H9 (cell line): ENCODE results near the gene PROCA1. TPM values are rescaled to one million over a fixed set of nuclear protein-coding genes. Genes with fewer than 3 reads are reported as not detected.

Experiments used
- DNase-seq: peaks from one replicate; pipeline ENCODE4 v3.0.0-alpha.2; 2017
- H2AFZ ChIP-seq: one replicate; pipeline ENCODE4 v1.6.1; 2013; ENCODE audit warnings: mild to moderate bottlenecking, low read length, control low read depth, moderate library complexity
- H2AK5ac ChIP-seq: 2 replicates; pipeline ENCODE4 v1.6.1; 2013; ENCODE audit warnings: low read length, control low read depth, mixed read lengths; ENCODE audit not compliant: insufficient read length
- H2BK120ac ChIP-seq: one replicate; pipeline ENCODE4 v1.6.1; 2013; ENCODE audit warnings: low read depth, mild to moderate bottlenecking, low read length, control low read depth, inconsistent platforms; ENCODE audit not compliant: poor library complexity, severe bottlenecking
- H2BK12ac ChIP-seq: 2 replicates; pipeline ENCODE4 v1.6.1; 2013; ENCODE audit warnings: low read length, control low read depth, mixed read lengths, low read depth; ENCODE audit not compliant: insufficient read length
- H2BK15ac ChIP-seq: 2 replicates; pipeline ENCODE4 v1.6.1; 2013; ENCODE audit warnings: low read depth, low read length, control low read depth
- H2BK20ac ChIP-seq: one replicate; pipeline ENCODE4 v1.6.1; 2013; ENCODE audit warnings: low read depth, mild to moderate bottlenecking, low read length, control low read depth, inconsistent platforms; ENCODE audit not compliant: poor library complexity, severe bottlenecking
- H2BK5ac ChIP-seq: 2 replicates; pipeline ENCODE4 v1.6.1; 2013; ENCODE audit warnings: low read length, control low read depth, mixed read lengths; ENCODE audit not compliant: insufficient read length
- H3K14ac ChIP-seq: 2 replicates; pipeline ENCODE4 v1.6.1; 2013; ENCODE audit warnings: low read length, control low read depth; ENCODE audit not compliant: insufficient read depth
- H3K18ac ChIP-seq: 2 replicates; pipeline ENCODE4 v1.6.1; 2013; ENCODE audit warnings: low read depth, mild to moderate bottlenecking, mixed read lengths, low read length, control low read depth; ENCODE audit not compliant: insufficient read length
- H3K23ac ChIP-seq: 2 replicates; pipeline ENCODE4 v1.6.1; 2013; ENCODE audit warnings: low read length, control low read depth, mixed read lengths, low read depth; ENCODE audit not compliant: insufficient read length
- H3K23me2 ChIP-seq: 2 replicates; pipeline ENCODE4 v1.6.1; 2013; ENCODE audit warnings: low read depth, mild to moderate bottlenecking, mixed read lengths, low read length, control low read depth; ENCODE audit not compliant: insufficient read length, poor library complexity, severe bottlenecking
- H3K27ac ChIP-seq: 2 replicates; pipeline ENCODE4 v1.5.1; 2013; ENCODE audit warnings: low read length, control low read depth, mixed read lengths, low read depth; ENCODE audit not compliant: insufficient read length
- H3K27me3 ChIP-seq: 2 replicates; pipeline ENCODE4 v1.6.1; 2013; ENCODE audit warnings: low read length, control low read depth, inconsistent platforms; ENCODE audit not compliant: insufficient read depth
- H3K4ac ChIP-seq: 2 replicates; pipeline ENCODE4 v1.6.1; 2013; ENCODE audit warnings: low read depth, mild to moderate bottlenecking, control low read depth, inconsistent platforms, low read length, moderate library complexity
- H3K4me1 ChIP-seq: 2 replicates; pipeline ENCODE4 v1.6.1; 2013; ENCODE audit warnings: low read length, control low read depth, inconsistent platforms; ENCODE audit not compliant: insufficient read depth
- H3K4me2 ChIP-seq: 2 replicates; pipeline ENCODE4 v1.6.1; 2013; ENCODE audit warnings: low read length, control low read depth, mixed read lengths; ENCODE audit not compliant: insufficient read length, insufficient read depth
- H3K56ac ChIP-seq: 2 replicates; pipeline ENCODE4 v1.6.1; 2013; ENCODE audit warnings: low read depth, mild to moderate bottlenecking, mixed read lengths, low read length, control low read depth; ENCODE audit not compliant: insufficient read length
- H3K79me1 ChIP-seq: 2 replicates; pipeline ENCODE4 v1.6.1; 2013; ENCODE audit warnings: low read depth, mild to moderate bottlenecking, moderate library complexity, low read length, control low read depth, inconsistent platforms; ENCODE audit not compliant: insufficient read depth, poor library complexity, severe bottlenecking
- H3K79me2 ChIP-seq: 2 replicates; pipeline ENCODE4 v1.6.1; 2013; ENCODE audit warnings: low read length, control low read depth, inconsistent platforms; ENCODE audit not compliant: insufficient read depth
- H3K9ac ChIP-seq: 2 replicates; pipeline ENCODE4 v1.6.1; 2013; ENCODE audit warnings: low read length, control low read depth, mixed read lengths; ENCODE audit not compliant: insufficient read length; ENCODE audit errors: extremely low read depth
- H3K9me3 ChIP-seq: one replicate; pipeline ENCODE4 v1.6.1; 2013; ENCODE audit warnings: low read depth, low read length, inconsistent platforms; ENCODE audit not compliant: control insufficient read depth
- H3T11ph ChIP-seq: one replicate; pipeline ENCODE4 v1.6.1; 2013; ENCODE audit warnings: mild to moderate bottlenecking, low read length, control low read depth, inconsistent platforms
- H4K20me1 ChIP-seq: one replicate; pipeline ENCODE4 v1.6.1; 2013; ENCODE audit not compliant: control insufficient read depth, insufficient read length, insufficient read depth
- H4K5ac ChIP-seq: 2 replicates; pipeline ENCODE4 v1.6.1; 2013; ENCODE audit warnings: low read depth, mild to moderate bottlenecking, mixed read lengths, low read length, control low read depth; ENCODE audit not compliant: insufficient read length
- H4K8ac ChIP-seq: replicated peaks from 2 replicates; pipeline ENCODE4 v1.6.1; 2013; ENCODE audit warnings: low read length, control low read depth, mixed read lengths, low read depth; ENCODE audit not compliant: insufficient read length
- H4K91ac ChIP-seq: 2 replicates; pipeline ENCODE4 v1.6.1; 2013; ENCODE audit warnings: low read depth, mild to moderate bottlenecking, moderate library complexity, mixed read lengths, low read length, control low read depth; ENCODE audit not compliant: insufficient read length
- H3K27ac Mint-ChIP-seq, 3 experiments: 2 replicates in 2 of 3; 3 replicates in 1 of 3; pipeline ENCODE4 v1.8.0; 2020 to 2021; ENCODE audit warnings: mixed read lengths in 3 of 3, mild to moderate bottlenecking in 1 of 3, moderate library complexity in 1 of 3
- H3K27me3 Mint-ChIP-seq: 2 replicates; pipeline ENCODE4 v1.8.0; 2021; ENCODE audit warnings: low read depth, mild to moderate bottlenecking, moderate library complexity, mixed read lengths
- H3K36me3 Mint-ChIP-seq, 3 experiments: 2 replicates in 2 of 3; 3 replicates in 1 of 3; pipeline ENCODE4 v1.8.0; 2020 to 2021; ENCODE audit warnings: low read depth in 3 of 3, mixed read lengths in 3 of 3; ENCODE audit not compliant: insufficient read depth in 1 of 3
- H3K4me1 Mint-ChIP-seq, 2 experiments: 2 replicates each; pipeline ENCODE4 v1.8.0; 2020; ENCODE audit warnings: mixed read lengths in 2 of 2
- H3K4me3 Mint-ChIP-seq, 2 experiments: 2 replicates in 1 of 2; 3 replicates in 1 of 2; pipeline ENCODE4 v1.8.0; 2020 to 2021; ENCODE audit warnings: mild to moderate bottlenecking in 2 of 2, mixed read lengths in 2 of 2, moderate library complexity in 1 of 2
- H3K9me3 Mint-ChIP-seq, 2 experiments: 2 replicates in 1 of 2; 3 replicates in 1 of 2; pipeline ENCODE4 v1.8.0; 2020; ENCODE audit warnings: mild to moderate bottlenecking in 2 of 2, mixed read lengths in 2 of 2, moderate library complexity in 1 of 2
- CTCF ChIP-seq: fragments of 200-600 bp; sonication (generic); conservative IDR thresholded peaks from 3 replicates; pipeline ENCODE4 v1.8.0; 2021; ENCODE audit warnings: antibody characterized with exemption, mild to moderate bottlenecking
- WGBS: extraction: QIAGEN DNeasy Blood & Tissue Kit; methylation state at CpG from one replicate; pipeline ENCODE4 v1.1.7; 2013; ENCODE audit warnings: missing lambda C conversion rate, low lambda C conversion rate, mixed read lengths; ENCODE audit not compliant: insufficient read length; ENCODE audit errors: extremely low coverage; 5-methylcytosine and 5-hydroxymethylcytosine counted together
- total RNA-seq: library from RNA; stranded (reverse); gene quantifications from 2 replicates; pipeline ENCODE4 v1.2.1, GENCODE V29; 2021

The PROCA1 gene
- total RNA-seq, 1 experiment from 2014 or later: 15.0 TPM

- H2BK12ac ChIP-seq: no peak overlapping the region
- Mint-ChIP-seq H3K36me3 (peaks cover 46 to 68% (median 54%) of the 10 kb centered on the region in 3 experiments), H3K4me3 (no peak overlapping the region), H3K27ac (no peak overlapping the region), H3K9me3 (no peaks in the 10 kb centered on the region), H3K4me1 (peaks cover 18 to 23% of the 10 kb centered on the region in 2 experiments), H3K27me3 (peaks cover 1% of the 10 kb centered on the region; the same call in 1 of the 2 replicates)
- no peak overlapping the region for H2BK15ac ChIP-seq
- no peak overlapping the region for H3K9ac ChIP-seq
- TF ChIP-seq CTCF: no peak
- no peak overlapping the region for H4K5ac ChIP-seq
- no peaks in the 10 kb centered on the region for H3K79me1 ChIP-seq
- DNase-seq: no peak
- no peak overlapping the region for H3K14ac ChIP-seq
- no peaks in the 10 kb centered on the region for H4K20me1 ChIP-seq
- no peak overlapping the region for H3K23ac ChIP-seq
- H4K91ac ChIP-seq: no peak overlapping the region
- no peak overlapping the region for H3K18ac ChIP-seq
- peaks cover 10% of the 10 kb centered on the region; the same call in 1 of the 2 replicates for H3K4me1 ChIP-seq
- H2BK120ac ChIP-seq: no peak overlapping the region
- H2AFZ ChIP-seq: no peak overlapping the region
- no peak overlapping the region for H3K27ac ChIP-seq
- H2AK5ac ChIP-seq: no peak overlapping the region
- no peaks in the 10 kb centered on the region for H3K23me2 ChIP-seq
- H3K56ac ChIP-seq: no peak overlapping the region
- no peaks in the 10 kb centered on the region for H3K27me3 ChIP-seq
- no peak overlapping the region for H2BK5ac ChIP-seq
- no peak overlapping the region for H2BK20ac ChIP-seq
- no peak overlapping the region for H3T11ph ChIP-seq
- no peaks in the 10 kb centered on the region for H3K9me3 ChIP-seq
- H3K4ac ChIP-seq: no peak overlapping the region
- H3K79me2 ChIP-seq: no peaks in the 10 kb centered on the region
- no CpG with 5 or more reads among the region's 7 CpGs for WGBS
- H3K4me2 ChIP-seq: no peak overlapping the region
- no peak overlapping the region for H4K8ac ChIP-seq
Observed at GRCh38 chr17:28755486-28755885, 43.8 kb upstream of the PROCA1 start.
